HG02610 (cell line): Measurements from ENCODE around the gene FAM118B.

Experiments
- ATAC-seq: cut with Tn5 transposase; IDR thresholded peaks from one replicate; pipeline ENCODE4 v1.9.1; 2021; ENCODE audit warnings: mild to moderate bottlenecking, moderate library complexity; ENCODE audit not compliant: unreplicated experiment

FAM118B gene

DNA sequence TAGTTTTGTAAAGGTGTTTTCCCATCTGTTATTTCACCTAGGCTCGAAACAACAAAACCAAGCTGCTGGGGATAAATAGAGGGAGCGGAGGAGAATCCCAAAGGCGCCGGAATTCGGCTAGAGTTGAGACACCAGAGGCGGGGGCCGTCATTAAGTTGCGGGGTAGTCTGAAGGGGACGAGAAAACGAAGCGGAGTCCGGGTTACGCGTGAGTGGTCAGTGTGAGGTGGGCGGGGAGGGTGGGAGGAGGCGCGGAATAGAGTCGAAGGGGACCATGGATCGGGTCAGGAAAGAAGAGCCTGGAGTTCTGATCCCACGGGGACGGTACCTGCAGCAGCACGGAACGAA is 56.8 kb downstream of the FAM118B start:
- no peak for ATAC-seq

DNA sequence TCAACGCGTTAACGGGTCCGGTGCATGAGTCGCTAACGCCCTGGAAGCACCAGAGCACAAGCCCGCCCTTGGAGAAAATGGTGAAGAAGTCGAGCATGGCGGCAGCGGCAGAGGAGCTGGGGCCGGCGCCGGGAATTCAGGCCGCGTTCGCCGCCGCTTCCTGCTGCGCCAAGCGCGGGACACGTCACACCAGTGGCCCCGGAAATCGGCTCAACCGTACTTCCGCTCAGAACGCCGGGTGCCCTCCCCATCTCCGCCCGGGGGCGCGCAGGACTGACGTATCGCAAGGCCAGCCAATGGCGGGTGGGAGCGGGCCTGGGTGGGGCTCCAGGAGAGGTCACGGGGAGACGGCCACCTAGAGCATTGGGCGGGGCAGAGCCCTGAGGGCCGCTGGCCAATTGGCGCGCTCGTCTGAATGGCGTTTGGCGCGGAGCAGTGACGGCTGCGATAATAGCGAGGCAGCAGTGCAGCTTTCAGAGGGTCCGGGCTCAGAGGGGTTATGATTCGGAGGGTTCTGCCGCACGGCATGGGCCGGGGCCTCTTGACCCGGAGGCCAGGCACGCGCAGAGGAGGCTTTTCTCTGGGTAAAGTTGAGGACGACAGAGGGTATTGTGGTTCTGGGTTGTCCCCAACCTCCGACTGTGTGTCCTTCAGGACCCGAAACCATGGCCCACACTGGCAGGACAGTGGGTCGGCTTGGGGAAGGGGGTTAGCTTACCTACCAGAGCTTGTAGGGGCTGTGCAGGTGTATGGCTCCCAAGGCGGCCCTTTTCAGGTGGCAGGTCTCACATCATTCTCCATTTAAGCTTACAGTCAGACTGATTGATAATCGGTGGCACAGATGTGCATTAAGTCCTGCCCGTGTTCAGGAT is 57.4 kb downstream of the FAM118B start, which contains the start of the genes FOXRED1 and SRPRA:
Gene FOXRED1 (plus strand): TSS at position 447 of the 872 bp plus-strand sequence. CDS start 53 bp downstream, at position 500.
Gene SRPRA (minus strand): TSS at position 188 of the 872 bp plus-strand sequence. CDS start 91 bp downstream, at position 97.
- peak; percentile 99 for ATAC-seq

DNA sequence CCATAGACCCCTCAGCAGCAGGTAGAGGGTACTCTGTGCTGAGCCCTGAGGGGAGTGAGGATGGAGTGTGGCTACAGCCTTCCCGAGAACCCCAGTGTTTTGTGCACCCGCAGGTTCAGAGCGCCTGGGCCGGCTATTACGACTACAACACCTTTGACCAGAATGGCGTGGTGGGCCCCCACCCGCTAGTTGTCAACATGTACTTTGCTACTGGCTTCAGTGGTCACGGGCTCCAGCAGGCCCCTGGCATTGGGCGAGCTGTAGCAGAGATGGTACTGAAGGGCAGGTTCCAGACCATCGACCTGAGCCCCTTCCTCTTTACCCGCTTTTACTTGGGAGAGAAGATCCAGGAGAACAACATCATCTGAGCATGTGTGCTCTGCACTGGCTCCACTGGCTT is 65.7 kb downstream of the FAM118B start:
- no peak for ATAC-seq

DNA sequence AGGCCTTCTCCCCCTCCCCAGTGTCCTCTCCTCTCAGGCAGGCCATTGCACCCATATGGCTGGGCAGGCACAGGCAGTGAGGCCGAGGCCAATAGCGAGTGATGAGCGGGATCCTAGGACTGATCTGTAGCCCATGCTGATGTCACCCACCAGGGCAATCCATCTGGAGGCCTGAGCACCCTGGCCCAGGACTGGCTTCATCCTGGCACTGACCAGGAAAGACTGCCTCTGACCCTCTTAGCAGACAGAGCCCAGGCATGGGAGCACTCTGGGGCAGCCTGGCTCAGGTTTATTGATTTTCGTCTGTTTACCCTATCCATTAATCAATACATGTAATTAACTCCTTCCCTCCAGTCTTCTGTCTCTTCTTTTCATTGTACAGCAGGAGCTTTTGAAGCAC is 66.2 kb downstream of the FAM118B start:
- no peak for ATAC-seq

DNA sequence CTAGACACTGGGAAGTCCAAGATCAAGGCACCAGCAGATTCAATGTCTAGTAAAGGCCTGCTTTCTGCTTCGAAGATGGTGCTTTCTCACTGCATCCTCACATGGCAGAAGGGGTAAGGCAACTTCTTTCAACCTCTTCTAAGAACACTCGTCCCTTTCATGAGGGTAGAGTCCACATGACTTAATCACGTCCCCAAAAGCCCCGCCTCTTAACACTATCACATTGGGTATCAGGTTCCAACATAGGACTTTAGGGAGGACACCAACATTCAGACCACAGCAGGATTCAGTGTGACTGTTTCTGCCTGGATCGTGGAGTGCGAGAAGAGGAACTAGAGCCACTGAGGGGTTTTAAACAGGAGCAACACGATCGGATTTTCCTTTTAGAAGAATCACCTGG is 67.6 kb downstream of the FAM118B start:
- no peak for ATAC-seq

DNA sequence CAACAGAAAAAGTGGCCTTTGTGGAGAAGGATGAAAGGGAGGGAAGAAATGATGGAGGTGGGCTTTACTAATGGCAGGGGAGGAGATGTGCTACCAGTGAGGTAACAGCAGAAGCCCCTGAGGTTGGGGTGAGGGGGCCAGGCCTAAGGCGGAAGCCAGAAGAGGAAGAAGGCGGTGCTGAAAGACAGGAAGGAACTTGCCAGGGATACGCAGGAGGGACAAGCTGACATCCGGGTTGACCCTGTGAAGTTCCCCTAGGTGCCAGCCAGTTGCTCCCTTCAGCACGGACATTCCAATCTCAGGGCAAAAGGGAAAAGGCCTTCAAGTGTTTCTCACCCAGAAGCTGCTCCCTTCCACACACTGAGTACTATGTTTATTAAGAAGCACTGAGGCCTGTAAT is 69.0 kb downstream of the FAM118B start:
- ATAC-seq: no peak

DNA sequence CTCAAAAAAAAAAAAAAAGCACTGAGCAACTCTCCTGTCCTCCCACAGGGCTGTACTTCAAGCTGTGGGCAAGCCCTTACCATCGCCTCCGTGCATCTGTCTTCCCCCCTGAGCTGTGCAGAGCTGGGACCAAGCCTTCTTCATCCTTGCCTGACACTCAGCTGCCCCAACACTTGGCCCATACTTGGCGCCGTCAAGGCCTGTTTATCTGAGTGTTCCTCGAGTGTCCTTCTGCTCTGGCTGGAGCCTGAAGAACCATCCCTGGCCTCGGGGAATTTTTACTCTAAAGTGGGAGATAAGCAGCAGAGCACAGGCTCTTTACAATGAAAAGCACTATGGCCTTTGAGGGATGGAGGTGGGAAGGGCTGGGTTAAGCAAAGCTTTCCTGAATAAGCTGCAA is 69.7 kb downstream of the FAM118B start:
- ATAC-seq: no peak

DNA sequence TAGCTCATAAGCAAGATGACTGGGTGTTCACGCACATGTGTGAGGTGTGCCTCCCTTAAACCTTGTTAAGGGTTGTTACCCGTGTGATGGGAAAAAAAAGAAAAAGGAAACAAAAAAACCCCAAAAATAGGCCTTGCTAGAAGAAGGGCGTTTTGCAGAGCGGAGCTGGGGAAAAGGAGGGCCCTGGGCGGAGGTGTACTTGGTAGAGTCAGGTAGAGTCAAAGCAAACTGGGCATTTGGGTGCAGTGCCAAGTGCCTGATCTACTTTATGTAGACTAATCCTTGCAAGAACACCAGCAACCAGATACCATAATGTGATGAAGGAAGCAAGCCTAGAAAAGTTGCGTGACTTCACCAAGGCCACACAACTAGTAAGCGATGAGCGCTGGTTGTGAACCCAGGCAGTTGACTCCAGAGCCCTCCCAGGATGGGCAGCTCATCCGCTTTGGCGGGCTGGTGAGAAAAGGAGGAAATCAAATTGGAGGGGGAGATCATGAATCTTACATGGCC is 70.1 kb downstream of the FAM118B start:
- no peak for ATAC-seq

DNA sequence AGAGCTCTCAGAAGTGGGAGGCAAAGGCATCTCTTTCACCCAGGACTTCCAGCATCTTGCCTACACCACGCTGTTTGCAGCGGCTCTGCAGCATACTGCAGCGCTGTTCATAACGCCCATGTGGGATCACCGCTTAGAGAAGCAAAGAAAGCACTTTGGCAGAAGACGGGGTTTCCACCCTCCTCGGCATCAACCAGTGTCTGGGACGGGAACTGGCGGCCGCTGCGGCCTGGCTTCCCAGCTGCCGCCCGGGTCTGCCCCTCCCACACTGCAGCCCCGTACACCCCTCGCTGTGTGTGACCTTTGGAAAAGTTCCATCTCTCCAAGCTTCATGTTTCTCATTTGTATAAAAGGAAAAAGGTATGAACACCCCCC is 70.8 kb downstream of the FAM118B start:
- no peak for ATAC-seq

DNA sequence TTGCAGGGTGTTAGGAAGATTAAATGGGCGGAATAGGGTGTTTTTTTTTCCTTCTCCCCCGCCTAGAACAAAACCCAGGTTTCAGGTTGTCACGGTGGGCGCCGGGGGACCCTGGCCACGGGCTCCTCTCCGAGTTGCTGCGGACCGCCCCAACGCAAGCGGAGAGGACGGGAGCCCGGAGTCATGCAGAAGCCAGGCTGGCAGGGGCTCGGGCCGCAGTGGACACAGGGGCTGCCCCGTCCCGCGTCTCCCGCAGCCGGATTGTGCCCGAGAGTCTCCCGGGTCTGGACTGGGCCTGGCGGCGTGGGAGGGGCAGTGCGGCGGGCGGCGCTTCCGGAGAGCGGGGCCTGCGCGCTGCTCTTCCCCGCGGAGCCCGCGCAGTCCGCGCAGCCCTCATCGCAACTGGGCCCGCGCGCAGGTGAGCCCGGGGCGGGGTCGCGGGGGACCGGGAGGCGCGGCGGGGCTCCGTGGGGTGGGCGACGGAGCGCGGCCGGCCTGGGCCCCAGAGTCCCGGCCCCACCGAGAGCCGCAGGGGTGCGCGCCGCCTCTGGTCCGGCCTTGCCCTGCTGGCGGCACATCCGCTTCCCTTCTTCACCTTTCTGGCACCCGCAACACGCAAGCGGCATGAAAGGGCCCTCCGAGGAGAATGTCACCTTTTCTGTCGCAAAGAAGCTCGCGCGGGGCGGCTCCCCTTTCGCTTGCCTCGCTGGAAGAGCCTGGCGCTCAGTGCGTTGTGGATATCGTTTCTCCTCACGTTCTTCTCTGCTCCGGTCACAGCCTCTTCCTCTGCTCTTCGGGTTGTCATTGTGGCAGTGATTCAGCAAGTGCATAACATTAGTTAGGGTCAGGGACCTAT is 71.4 kb downstream of the FAM118B start, which contains the start of gene TIRAP:
Gene TIRAP (plus strand): TSS at position 358 of the 856 bp plus-strand sequence. CDS start 7,802 bp downstream, outside the sequence.
- peak; percentile 63 for ATAC-seq

DNA sequence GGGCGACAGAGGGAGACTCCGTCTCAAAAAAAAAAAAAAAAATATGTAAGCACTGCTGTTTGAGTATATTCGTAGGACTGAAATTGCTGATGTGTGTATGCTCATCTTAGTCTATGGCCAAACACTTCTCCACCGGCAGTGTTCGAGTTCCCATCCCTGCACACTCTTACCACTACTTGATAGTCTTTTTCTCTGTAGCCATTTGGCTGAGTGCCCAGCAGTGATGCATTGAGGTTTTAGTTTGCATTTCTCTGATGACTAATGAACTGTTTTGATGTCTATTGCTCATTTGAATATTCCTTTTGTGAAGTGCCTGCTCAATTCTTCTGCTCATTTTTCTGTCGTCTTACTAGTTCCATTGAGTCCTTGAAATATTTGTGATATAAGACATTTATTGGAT is 73.2 kb downstream of the FAM118B start:
- ATAC-seq: peak; percentile 47

DNA sequence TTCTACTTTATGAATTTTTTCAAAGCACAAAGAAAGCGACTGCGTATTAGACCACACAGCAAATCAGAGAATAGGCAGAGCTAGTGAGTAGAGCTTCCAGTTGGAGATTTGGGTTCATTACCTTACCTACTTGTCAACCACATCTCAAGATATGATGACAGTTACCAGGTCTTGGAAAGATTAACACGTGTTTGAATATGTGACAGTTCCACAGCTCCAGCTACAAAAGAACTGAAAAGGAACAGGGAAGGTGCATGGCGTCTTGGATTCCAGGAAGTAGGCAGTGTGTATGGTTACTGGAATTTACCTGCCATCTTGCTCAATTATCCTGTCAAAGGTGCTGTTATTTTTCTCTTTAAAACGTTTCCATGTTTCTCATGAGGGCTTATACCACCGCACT is 76.7 kb downstream of the FAM118B start:
- no peak for ATAC-seq

DNA sequence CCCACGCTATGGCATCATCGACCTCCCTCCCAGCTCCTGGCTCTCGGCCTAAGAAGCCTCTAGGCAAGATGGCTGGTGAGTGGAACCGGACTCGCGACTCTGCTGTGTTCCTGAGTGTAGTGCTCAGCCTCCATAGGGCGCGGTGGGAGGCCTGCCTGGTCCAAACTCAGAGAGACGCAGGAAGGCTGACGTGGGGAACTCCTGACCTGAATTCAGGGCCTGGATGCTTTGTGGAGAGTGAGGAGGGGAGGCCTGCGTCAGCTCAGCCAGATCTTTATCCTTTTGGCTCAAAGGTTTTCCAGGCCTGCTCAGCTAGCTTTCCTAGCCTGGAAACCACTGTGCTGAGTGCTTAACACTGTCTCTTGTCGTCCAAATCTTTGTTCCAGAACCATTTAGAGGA is 79.3 kb downstream of the FAM118B start:
- no peak for ATAC-seq

DNA sequence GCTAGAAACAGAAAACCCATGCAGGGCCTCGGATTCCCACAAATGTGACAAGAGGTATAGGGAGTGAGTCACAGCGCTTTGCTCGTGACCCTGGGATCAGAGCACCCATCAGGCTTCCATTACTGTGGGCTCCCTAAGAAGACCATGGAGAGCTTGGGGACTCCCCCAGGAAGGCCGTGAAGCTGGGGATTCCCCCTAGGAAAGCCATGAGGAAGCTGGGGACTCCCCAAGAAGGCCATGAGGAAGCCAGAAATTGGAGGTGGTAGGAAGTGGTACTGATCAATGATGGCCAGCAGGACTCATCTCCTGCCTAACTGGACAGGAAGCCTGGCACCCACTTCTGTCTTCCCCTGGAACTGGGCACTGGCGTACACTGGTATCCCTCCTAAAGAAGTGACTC is 82.1 kb downstream of the FAM118B start:
- peak; percentile 70 for ATAC-seq

DNA sequence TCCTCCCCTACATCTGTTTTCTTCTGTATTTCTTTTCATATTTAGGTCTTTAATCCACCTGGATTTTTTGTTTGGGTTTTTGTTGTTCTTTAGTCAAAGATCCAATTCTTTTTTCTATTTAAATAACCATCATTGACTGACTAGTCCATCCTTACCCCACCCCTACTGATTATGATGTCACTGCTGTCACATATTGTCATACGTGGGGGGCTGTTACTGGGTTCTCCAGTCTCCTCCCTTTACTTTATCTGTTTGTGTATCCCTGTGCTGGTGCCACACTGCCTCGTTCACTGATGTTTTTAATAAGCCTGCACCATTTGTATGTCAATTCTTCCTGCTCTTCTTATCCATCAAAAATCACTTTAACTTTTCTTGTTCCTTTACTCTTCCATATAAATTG is 85.4 kb downstream of the FAM118B start:
- ATAC-seq: no peak

DNA sequence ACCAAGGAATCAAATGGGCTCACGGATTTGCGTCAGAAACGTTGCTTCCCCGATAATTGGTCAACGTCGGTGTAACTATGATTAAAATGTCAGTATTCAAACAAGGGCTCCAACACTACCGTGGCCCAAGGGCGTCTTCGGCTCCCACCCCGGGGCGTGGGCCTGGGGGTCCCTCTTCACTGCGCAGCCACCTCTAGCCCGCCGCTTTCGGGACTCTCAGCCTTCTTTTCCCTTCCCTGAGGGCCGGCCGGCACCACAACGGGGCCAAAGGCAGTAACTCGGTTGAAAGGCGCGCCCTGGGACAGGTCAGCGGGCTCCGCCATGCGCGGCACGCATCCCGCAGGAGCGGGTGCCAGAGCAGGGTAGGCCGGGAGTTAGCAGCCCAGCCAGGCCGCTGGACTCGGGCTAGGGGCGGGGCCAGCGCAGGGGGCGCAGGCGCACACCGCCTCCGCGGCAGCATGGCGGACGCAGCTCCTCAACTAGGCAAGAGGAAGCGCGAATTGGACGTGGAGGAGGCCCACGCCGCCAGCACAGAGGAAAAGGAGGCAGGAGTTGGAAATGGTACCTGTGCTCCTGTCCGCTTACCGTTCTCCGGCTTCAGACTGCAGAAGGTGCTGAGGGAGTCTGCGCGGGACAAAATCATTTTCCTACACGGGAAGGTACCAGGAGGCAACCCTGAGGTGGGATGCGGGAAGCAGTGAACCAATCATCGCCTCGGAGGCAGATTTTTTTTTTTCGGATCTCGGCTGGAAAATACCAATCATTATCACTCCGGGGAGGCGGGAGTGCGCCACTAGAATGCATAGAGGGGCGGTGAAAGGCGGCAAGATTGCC is 92.3 kb downstream of the FAM118B start, which contains the start of gene DCPS:
Gene DCPS (plus strand): TSS at position 438 of the 834 bp plus-strand sequence. CDS start 21 bp downstream, at position 459.
- peak; percentile 92 for ATAC-seq

DNA sequence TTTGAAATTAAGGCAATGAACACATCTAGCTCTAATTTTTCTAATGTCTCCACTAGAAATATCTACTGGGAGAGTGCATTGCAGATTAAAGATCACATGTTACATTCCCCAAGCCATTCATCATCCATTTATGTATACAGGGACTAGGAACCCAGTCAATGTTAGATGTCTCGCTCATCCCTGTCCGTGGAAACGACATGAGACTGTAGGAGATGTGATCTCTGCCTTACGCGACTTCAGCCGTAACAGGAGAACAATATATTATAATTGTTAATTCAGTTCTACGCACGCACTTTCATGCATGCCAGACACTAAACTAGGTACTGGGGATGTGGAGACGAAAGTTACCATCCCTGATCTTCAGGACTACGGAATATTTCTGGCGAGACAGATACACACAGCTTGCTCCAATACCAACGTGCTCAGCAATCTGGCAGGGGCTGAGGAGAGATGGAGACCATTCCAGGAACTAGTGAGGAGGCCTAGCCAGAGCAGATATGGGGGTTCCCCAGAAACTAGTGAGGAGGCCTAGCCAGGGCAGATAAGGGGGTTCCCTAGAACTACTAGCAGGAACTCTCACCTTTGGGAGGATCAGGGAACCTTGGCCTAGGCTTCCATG is 93.0 kb downstream of the FAM118B start:
- ATAC-seq: no peak

DNA sequence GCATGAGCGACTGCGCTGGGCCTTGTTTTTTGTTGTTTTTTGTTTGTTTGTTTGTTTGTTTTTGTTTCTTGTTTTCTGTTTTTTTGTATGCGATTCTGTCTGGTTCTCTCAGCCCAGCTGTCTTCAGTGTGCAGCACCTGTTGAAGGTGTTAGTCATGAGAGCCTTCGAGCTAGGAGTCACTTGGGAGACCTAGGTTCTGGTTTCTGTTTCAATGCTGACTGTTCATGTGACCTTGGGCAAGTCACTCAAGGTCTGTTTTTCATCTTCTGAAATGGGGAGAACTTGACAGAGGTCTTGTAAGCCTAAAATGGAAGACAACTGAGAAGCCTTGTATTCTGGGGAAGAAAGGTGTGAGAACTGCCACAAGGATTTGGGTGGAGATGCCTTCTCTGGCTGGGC is 94.1 kb downstream of the FAM118B start:
- peak; percentile 69 for ATAC-seq

DNA sequence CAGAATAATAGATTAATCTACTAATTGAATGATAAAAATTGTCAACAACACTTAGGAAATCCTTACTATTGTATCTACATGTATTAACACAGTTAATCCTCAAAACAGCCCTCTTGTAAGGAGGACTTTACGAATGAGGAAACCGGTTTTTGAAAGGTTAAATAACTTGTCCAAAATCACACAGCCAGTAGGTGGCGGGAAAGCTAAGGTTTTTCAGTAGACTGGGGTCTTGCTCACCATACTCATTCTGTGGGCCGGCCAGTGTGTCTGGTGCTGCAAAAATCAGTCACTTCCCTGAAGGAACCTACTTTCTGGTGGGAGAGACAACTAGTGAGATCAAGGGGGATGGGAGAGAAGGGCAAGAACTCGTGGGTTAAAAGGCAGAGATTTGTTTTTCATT is 96.1 kb downstream of the FAM118B start:
- no peak for ATAC-seq

DNA sequence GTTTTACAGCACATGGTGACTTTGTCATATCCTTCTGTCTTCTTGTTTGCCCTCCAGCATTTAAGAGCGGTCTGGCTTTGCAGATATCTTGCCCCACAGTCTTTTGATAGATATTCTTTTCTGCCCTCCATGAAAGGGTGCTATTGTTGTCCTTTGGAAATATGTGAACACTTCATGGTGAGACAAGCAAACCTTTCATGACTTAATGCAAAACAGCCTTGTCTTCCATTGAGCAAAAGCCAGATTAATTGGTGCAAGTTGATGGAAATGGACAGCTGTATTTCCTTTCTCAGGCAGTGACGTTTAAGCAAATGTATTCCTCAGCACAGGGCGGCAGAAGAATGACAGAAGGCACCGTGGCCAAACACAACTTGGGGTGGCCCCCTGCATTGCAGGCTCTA is 96.7 kb downstream of the FAM118B start:
- no peak for ATAC-seq
